HG02981 (cell line): ENCODE measurements around the gene VIPR2.
"Not testable (repeated sequence)": the region's sequence is repeated elsewhere in the genome, so short reads cannot be mapped to it uniquely, and the experiment has no call there.

Source experiments
- ATAC-seq: cut with Tn5 transposase; IDR thresholded peaks from one replicate; pipeline ENCODE4 v1.9.1; 2021; ENCODE audit warnings: mild to moderate bottlenecking, moderate library complexity; ENCODE audit not compliant: unreplicated experiment

VIPR2 gene

GRCh38 chr7:159140170-159140910, 4.3 kb downstream of the VIPR2 start:
- ATAC-seq = no peak

- ATAC-seq = no peak
These were observed 5.0 kb downstream of the VIPR2 start for GRCh38 chr7:159139639-159140038.

- ATAC-seq = no peak
These were observed 5.5 kb downstream of the VIPR2 start for GRCh38 chr7:159139202-159139601.

GRCh38 chr7:159138508-159138907, 6.2 kb downstream of the VIPR2 start:
- ATAC-seq = no peak

- no peak for ATAC-seq
These were observed 6.8 kb downstream of the VIPR2 start for GRCh38 chr7:159137906-159138305.

GRCh38 chr7:159136846-159137245, 7.8 kb downstream of the VIPR2 start:
- no peak for ATAC-seq

- ATAC-seq = no peak
These were observed 8.2 kb downstream of the VIPR2 start for GRCh38 chr7:159136442-159136841.

GRCh38 chr7:159136013-159136412, 8.7 kb downstream of the VIPR2 start:
- no peak for ATAC-seq

- not testable (repeated sequence) for ATAC-seq
These were observed 11.8 kb downstream of the VIPR2 start for GRCh38 chr7:159132670-159133443.

- ATAC-seq = no peak
These were observed 13.8 kb downstream of the VIPR2 start for GRCh38 chr7:159130820-159131219.

GRCh38 chr7:159130199-159130775, 14.4 kb downstream of the VIPR2 start:
- no peak for ATAC-seq

GRCh38 chr7:159128767-159129166, 15.9 kb downstream of the VIPR2 start:
- ATAC-seq = no peak

GRCh38 chr7:159127691-159128642, 16.7 kb downstream of the VIPR2 start:
- no peak for ATAC-seq

- ATAC-seq = no peak
These were observed 18.1 kb downstream of the VIPR2 start for GRCh38 chr7:159126311-159127260.

- ATAC-seq = no peak
These were observed 18.8 kb downstream of the VIPR2 start for GRCh38 chr7:159125955-159126270.

GRCh38 chr7:159125104-159125954, 19.3 kb downstream of the VIPR2 start:
- no peak for ATAC-seq

- not testable (repeated sequence) for ATAC-seq
These were observed 20.9 kb downstream of the VIPR2 start for GRCh38 chr7:159123793-159124192.

GRCh38 chr7:159123294-159123693, 21.4 kb downstream of the VIPR2 start:
- not testable (repeated sequence) for ATAC-seq

- ATAC-seq = no peak
These were observed 22.4 kb downstream of the VIPR2 start for GRCh38 chr7:159122276-159122675.
